Gastroesophageal sphincter (tissue), 3 donors: ENCODE data around the gene TBC1D8B.

Experiments
- CTCF ChIP-seq, 4 experiments: fragments of 200-600 bp in 2 of 4; fragments of 450-650 bp in 2 of 4; sonication (generic) in 1 of 4; IDR thresholded peaks; one replicate each; pipeline ENCODE4 v1.5.1; 2017 to 2019; ENCODE audit warnings: antibody characterized with exemption in 4 of 4, mild to moderate bottlenecking in 2 of 4, moderate library complexity in 2 of 4
- POLR2A ChIP-seq, 2 donors: fragments of 450-650 bp; IDR thresholded peaks; one replicate each; pipeline ENCODE4 v1.6.1; 2017; ENCODE audit warnings: antibody characterized with exemption in 2 of 2, mild to moderate bottlenecking in 2 of 2, moderate library complexity in 1 of 2
- POLR2AphosphoS5 ChIP-seq: sonication (generic); formaldehyde crosslinking; IDR thresholded peaks from one replicate; pipeline ENCODE4 v1.6.1; 2017; ENCODE audit warnings: antibody characterized with exemption

DNA sequence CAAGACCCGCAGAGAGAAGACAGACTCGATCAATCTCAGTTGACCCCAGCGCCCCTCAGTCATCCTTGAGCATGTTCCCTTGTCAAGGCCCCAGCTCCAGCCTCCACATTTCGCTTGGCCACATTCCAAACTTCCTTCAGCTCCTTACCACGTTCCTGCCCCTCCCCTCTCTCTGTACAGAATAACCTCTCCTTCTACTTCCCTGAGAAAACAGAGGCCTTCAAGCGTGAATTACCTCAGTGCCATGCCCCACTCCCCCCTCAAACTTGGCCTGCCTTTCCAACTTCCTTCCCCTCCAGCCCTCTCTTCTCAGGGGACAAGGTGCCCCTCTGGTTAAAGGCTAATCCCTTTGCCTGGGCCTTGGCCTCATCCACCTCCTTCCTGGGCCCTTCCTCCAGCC, 103.9 kb downstream of the TBC1D8B start:
- no peak for TF ChIP-seq CTCF (IDR thresholded peaks at IDR 0.05)
- TF ChIP-seq POLR2A (IDR thresholded peaks at IDR 0.05): no peak
- TF ChIP-seq POLR2AphosphoS5: no peak
